Stimulated activated naive CD8-positive, alpha-beta T cell treated with anti-CD3 and anti-CD28 coated beads, Interleukin-15, Interleukin-2, amounts not matched to agents 100 ng/mL and 50 ng/mL, for 24 hours (primary cell): Measurements from ENCODE around the gene EYS.

Source experiments
- H3K27ac Mint-ChIP-seq: one replicate; pipeline ENCODE4 v1.8.0; 2021; ENCODE audit warnings: mild to moderate bottlenecking, mixed read lengths
- H3K27me3 Mint-ChIP-seq: one replicate; pipeline ENCODE4 v1.8.0; 2021; ENCODE audit warnings: mixed read lengths
- H3K36me3 Mint-ChIP-seq: one replicate; pipeline ENCODE4 v1.8.0; 2021; ENCODE audit warnings: low read depth, mixed read lengths
- H3K4me1 Mint-ChIP-seq: one replicate; pipeline ENCODE4 v1.8.0; 2021; ENCODE audit warnings: low read depth, mixed read lengths
- H3K4me3 Mint-ChIP-seq: one replicate; pipeline ENCODE4 v1.8.0; 2021; ENCODE audit warnings: mild to moderate bottlenecking, mixed read lengths
- H3K9me3 Mint-ChIP-seq: one replicate; pipeline ENCODE4 v1.8.0; 2021; ENCODE audit warnings: mixed read lengths

Gene EYS

DNA sequence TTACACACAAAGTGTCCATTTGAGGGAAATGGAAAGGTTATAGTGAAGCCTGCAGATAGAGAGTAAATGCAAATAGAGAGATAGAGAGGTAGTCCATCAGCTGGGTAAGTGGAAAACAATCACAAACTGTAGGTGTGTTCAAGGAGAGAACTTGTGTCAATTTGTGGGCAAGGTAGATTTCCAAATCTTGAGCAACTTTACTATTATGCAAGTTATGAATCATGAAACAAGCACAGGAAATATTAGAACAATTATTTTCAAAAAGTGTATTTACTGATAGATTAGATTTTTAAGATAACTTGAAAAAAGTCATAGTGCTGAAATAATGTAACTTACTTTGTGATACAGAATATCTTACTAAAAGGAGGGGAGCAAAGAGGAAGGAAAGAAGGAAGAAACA lies 792.9 kb downstream of the EYS start:
- Mint-ChIP-seq H3K9me3 (peaks cover 9% of the 10 kb centered on the region), H3K36me3 (no peaks in the 10 kb centered on the region), H3K27me3 (no peaks in the 10 kb centered on the region), H3K27ac (no peak overlapping the region), H3K4me1 (no peaks in the 10 kb centered on the region), H3K4me3 (no peak overlapping the region)

DNA sequence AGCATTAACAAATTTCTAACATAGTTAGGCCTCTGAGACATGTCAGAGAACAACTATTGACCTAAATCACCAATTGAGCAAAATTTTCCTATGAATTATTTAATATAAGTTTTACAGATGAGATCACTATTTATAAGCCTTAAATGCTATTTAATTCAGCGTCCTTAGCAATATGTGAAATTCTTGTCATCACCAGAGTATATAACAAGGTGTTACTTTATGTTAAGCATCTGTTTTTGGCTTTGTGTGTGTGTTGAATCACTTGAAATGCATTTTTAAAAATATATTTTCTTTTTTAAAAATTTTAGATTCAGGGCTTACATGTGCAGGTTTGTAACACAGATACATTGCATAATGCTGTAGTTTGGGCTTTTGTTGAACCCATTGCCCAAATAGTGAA lies 794.1 kb downstream of the EYS start:
- Mint-ChIP-seq H3K4me3 (no peak overlapping the region), H3K27ac (no peak overlapping the region), H3K36me3 (no peaks in the 10 kb centered on the region), H3K27me3 (no peaks in the 10 kb centered on the region), H3K4me1 (no peaks in the 10 kb centered on the region), H3K9me3 (peaks cover 9% of the 10 kb centered on the region)

DNA sequence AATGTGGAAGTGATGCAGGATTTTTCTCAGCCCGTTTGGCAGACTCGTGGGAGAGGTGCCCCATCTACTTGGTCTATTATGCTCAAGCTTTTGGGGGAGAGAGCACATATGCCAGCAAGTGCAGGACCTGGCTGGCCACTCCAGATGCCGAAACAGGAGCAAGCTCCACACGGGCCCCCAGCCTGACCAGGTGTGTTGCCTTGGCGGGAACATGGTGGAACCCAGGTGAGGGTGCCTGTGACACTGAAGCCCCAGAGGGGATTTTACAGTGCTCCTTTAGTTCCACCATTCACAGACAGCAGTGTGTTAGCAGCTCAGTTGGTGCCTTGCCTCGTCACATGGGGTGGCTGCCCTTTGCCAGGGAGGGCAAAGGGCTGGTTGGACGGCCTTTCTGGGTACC lies 798.9 kb downstream of the EYS start:
- Mint-ChIP-seq H3K36me3 (no peaks in the 10 kb centered on the region), H3K9me3 (no peaks in the 10 kb centered on the region), H3K27me3 (no peaks in the 10 kb centered on the region), H3K4me1 (no peaks in the 10 kb centered on the region), H3K4me3 (no peak overlapping the region), H3K27ac (no peak overlapping the region)

DNA sequence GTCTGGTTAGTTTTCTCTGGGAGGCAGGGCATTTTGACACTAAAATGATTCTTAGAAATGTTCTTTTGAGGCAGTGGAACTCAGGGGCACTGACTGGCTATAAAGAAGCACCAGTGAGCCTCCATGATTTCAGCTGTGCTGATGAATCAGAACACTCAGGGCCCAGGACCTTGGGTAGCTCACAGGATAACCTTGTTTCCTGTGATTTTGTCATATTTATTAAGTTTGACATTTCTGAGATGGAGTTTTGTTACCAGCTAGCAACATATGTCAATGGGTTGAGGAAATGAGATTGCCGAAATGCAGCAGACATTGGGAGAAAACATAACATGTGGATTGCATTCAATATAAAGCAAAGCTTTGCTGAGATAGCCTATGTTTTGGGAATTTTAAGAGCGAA lies 802.4 kb downstream of the EYS start:
- no peak overlapping the region for H3K27ac Mint-ChIP-seq
- no peaks in the 10 kb centered on the region for H3K36me3 Mint-ChIP-seq
- no peaks in the 10 kb centered on the region for H3K27me3 Mint-ChIP-seq
- no peak overlapping the region for H3K4me3 Mint-ChIP-seq
- H3K4me1 Mint-ChIP-seq, result no peaks in the 10 kb centered on the region
- peaks cover 4% of the 10 kb centered on the region for H3K9me3 Mint-ChIP-seq

DNA sequence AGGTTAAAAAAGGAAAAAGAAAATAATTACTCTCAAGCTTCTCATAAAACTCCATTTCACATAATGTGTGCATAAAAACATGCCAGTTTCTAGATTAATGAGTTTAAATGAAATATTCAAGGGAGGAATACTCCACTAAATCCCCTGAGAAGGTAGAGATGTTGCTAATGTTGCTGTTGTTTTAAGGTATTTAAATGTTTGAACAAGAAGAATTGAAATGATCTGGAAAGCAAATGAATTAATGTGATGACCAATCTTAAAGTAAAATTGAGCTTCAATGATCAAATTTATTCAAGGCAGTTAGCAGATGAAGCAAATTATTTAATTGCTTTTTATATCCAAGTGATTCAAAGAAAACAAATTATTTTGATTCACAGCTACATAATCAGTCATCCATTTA lies 804.4 kb downstream of the EYS start:
- Mint-ChIP-seq H3K4me1 (no peaks in the 10 kb centered on the region), H3K27ac (no peak overlapping the region), H3K36me3 (no peaks in the 10 kb centered on the region), H3K9me3 (peaks cover 8% of the 10 kb centered on the region), H3K4me3 (no peak overlapping the region), H3K27me3 (no peaks in the 10 kb centered on the region)

DNA sequence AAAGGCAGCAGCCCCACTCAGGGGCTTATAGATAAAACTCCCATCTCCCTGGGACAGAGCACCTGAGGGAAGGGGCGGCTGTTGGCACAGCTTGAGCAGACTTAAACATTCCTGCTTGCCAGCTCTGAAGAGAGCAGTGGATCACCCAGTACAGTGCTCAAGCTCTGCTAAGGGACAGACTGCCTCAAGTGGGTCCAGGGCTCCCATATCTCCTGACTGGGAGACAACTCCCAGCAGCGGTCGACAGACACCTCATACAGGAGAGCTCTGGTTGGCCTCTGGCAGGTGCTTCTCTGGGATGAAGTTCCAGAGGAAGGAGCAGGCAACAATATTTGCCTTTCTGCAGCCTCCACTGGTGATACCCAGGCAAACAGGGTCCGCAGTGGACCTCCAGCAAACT lies 810.1 kb downstream of the EYS start:
- Mint-ChIP-seq H3K27ac (no peak overlapping the region), H3K4me3 (no peak overlapping the region), H3K36me3 (no peaks in the 10 kb centered on the region), H3K9me3 (peaks cover 15% of the 10 kb centered on the region), H3K4me1 (no peaks in the 10 kb centered on the region), H3K27me3 (no peaks in the 10 kb centered on the region)

DNA sequence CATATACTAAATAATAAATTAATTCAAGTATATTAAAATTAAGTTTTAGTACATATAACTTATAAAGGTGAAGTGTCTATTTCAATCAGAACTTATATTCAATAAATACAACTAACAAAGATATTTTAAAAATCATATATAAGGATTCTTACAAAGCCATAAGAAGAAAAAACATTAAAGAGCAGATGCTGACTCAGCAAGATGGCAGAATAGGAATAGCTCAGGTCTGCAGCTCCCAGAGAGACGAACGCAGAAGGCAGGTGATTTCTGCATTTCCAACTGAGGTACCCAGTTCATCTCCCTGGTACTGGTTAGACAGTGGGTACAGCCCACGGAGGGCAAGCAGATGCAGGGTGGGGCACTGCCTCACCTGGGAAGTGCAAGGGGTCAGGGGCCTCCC lies 811.1 kb downstream of the EYS start:
- Mint-ChIP-seq H3K4me3 (no peak overlapping the region), H3K4me1 (no peaks in the 10 kb centered on the region), H3K27me3 (no peaks in the 10 kb centered on the region), H3K9me3 (peaks cover 15% of the 10 kb centered on the region), H3K36me3 (no peaks in the 10 kb centered on the region), H3K27ac (no peak overlapping the region)

DNA sequence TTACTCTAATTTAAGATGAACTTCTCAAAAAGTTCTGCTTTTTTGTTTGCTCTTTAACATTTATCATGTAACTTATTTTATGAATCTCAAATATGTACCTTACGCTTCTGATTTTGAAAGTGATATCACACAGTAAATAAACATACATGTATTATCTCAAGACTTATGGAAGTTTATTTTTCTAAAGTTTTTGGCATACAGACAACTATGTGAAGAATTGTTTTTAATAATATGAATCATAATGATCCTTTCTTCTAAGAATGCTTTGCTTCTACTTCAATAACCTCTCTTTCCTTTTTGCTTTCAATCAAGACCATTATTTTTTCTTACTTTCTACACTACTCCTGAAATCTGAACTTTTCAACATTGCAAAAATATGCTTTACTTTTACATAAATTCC lies 816.4 kb downstream of the EYS start:
- peaks cover 5% of the 10 kb centered on the region for H3K9me3 Mint-ChIP-seq
- no peak overlapping the region for H3K27ac Mint-ChIP-seq
- no peak overlapping the region for H3K4me3 Mint-ChIP-seq
- H3K27me3 Mint-ChIP-seq, result no peaks in the 10 kb centered on the region
- no peaks in the 10 kb centered on the region for H3K36me3 Mint-ChIP-seq
- H3K4me1 Mint-ChIP-seq, result no peaks in the 10 kb centered on the region

DNA sequence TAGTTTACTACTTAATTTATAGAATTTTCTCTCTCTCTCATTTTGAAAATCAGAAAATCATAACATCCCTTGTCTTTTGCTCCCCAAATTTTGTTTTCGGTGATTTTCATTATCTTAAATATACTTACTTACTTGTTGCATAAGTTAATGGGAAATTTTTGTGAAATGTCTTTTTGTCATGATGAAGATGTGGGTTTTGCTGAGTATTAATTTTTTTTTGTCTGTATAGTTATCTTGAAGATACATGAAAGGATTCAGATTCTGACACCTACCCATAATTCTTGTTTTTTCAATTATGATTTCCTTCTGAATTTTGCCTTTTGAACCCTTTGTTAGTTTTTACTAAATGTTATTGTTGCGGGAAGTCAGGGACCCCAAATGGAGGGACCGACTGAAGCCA lies 817.9 kb downstream of the EYS start:
- Mint-ChIP-seq H3K27ac (no peak overlapping the region), H3K27me3 (no peaks in the 10 kb centered on the region), H3K4me3 (no peak overlapping the region), H3K4me1 (no peaks in the 10 kb centered on the region), H3K36me3 (no peaks in the 10 kb centered on the region), H3K9me3 (peaks cover 5% of the 10 kb centered on the region)

DNA sequence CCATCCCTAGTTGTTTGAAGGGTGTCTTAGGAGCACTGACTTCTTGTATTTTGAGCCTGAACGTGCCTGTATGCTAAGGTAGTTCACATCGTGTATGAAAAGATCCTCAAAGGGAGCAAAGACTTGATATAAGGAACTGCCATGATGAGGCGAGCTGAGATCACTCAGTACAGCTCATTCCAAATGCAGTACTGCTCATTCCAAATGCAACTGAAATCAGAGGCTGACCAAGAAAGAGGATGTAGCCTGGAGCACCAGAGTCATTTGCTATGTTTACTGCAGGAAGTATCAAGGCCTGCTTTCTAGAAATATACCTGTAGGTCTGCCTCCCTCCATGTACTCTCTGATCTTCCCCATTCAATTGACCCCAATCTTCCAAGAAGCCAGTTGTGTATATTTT lies 832.2 kb downstream of the EYS start:
- H3K4me1 Mint-ChIP-seq, result no peaks in the 10 kb centered on the region
- H3K36me3 Mint-ChIP-seq, result no peaks in the 10 kb centered on the region
- H3K4me3 Mint-ChIP-seq, result no peak overlapping the region
- H3K27ac Mint-ChIP-seq, result no peak overlapping the region
- no peaks in the 10 kb centered on the region for H3K27me3 Mint-ChIP-seq
- peaks cover 23% of the 10 kb centered on the region for H3K9me3 Mint-ChIP-seq

DNA sequence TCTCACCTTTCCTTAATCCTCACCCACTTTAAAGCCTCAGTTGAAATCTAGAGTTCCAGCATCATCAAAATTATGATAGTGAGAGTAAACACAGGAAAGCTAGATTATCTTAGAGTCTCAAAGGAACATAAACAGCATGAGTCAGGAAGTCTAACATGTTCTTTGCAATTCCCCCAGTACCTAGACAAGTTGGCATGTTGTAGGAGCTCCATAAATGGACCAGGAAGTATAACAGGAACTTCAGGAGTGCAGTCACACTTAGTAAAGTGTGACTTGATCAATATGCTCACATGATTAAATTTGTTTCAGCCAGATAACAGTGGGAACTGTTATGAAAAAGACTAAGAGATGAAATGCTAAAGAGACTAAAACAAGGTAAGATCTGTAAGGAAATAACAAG lies 834.4 kb downstream of the EYS start:
- no peaks in the 10 kb centered on the region for H3K27me3 Mint-ChIP-seq
- H3K4me1 Mint-ChIP-seq, result no peaks in the 10 kb centered on the region
- no peak overlapping the region for H3K27ac Mint-ChIP-seq
- H3K36me3 Mint-ChIP-seq, result no peaks in the 10 kb centered on the region
- H3K4me3 Mint-ChIP-seq, result no peak overlapping the region
- peaks cover 27% of the 10 kb centered on the region for H3K9me3 Mint-ChIP-seq

DNA sequence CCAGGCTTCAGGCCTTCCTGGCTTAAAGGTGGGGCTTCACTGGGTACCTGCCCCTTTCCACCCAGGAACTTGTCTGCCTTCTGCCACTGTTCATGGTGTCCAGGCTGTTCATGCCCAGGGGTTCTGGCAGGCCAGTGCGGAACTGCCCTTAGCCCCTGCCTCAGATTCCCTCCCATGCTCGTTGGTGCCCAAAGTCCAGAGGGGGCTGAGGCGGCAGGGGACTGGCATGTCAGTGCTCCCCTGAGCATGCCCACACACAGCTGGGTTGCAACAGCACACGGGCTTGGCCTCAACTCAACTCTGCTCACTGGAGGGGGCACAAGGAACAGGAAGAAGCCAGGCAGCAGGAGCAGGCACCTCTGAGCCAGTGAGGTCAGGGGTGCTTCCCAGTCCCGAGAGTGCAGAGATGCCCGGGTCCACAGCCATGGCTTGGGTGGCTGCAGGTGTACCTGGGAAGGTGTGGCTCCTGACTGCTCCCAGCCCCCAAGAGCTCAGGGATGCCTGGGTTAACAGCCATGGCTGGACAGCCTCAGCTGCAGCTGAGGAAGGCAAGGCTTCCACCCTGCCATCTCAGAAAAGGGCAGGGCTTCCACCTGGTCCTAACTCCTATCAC lies 845.9 kb downstream of the EYS start:
- Mint-ChIP-seq H3K27me3 (no peaks in the 10 kb centered on the region), H3K4me1 (no peaks in the 10 kb centered on the region), H3K27ac (no peak overlapping the region), H3K4me3 (no peak overlapping the region), H3K9me3 (peaks cover 13% of the 10 kb centered on the region), H3K36me3 (no peaks in the 10 kb centered on the region)

DNA sequence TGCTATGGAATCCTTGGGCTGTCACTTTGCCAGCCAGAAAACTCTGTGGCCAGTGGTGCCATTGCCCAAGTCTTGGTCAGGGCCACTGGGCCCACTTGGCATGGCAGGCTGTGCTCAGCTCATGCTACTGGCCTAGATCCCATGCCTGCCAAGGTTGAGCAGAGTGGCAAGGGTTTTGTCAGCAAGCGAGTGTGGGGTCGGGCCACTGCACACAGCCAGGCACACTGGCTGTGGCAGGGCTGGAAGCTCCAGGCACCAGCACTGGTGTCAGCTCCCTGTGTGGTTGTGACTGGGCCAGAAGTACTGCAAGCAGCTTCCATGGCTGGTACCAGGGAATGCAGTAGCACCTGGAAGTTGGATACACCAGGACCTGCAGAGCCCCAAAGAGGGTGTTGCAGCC lies 846.8 kb downstream of the EYS start:
- no peak overlapping the region for H3K27ac Mint-ChIP-seq
- no peaks in the 10 kb centered on the region for H3K27me3 Mint-ChIP-seq
- no peak overlapping the region for H3K4me3 Mint-ChIP-seq
- H3K36me3 Mint-ChIP-seq, result no peaks in the 10 kb centered on the region
- H3K4me1 Mint-ChIP-seq, result no peaks in the 10 kb centered on the region
- peaks cover 17% of the 10 kb centered on the region for H3K9me3 Mint-ChIP-seq

DNA sequence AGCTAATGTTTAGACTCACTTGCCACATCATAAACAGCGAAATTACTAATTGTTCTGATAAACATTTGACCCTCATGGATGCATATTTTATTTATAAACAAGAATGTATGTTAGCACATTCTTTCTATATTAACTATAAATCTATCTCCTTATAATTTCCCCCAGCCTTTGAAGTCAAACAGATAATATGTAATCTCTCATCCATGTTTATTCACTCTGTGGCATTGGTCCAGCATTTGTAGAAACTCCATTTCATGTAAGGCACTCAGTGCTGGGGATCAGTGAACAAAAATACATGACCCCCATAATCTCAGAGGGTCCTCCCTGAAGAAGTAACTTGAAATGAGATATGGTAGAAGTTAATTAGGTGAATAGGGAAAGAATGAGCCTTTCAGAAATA lies 856.9 kb downstream of the EYS start:
- Mint-ChIP-seq H3K4me1 (no peaks in the 10 kb centered on the region), H3K36me3 (no peaks in the 10 kb centered on the region), H3K4me3 (no peak overlapping the region), H3K9me3 (peaks cover 10% of the 10 kb centered on the region), H3K27ac (no peak overlapping the region), H3K27me3 (no peaks in the 10 kb centered on the region)

DNA sequence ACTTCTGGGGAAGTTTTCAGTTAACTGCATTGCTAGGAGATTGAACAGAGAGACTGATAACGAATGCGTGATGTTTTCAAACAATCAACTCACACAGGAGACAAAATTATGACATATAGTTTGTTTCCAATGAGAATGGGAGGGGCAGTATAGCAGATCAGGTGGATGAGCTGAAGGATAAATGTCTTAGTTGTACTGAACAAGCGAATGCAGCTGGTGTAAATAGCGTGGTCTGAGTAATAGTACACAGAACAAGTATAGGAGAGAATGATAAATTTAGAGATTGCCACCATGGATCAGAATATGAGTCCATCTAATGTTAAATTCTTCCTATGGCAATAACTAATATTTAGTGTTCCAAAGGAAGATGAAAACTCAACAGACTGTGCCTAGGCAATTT lies 858.6 kb downstream of the EYS start:
- Mint-ChIP-seq H3K36me3 (no peaks in the 10 kb centered on the region), H3K27ac (no peak overlapping the region), H3K4me3 (no peak overlapping the region), H3K27me3 (no peaks in the 10 kb centered on the region), H3K4me1 (no peaks in the 10 kb centered on the region), H3K9me3 (peaks cover 14% of the 10 kb centered on the region)

DNA sequence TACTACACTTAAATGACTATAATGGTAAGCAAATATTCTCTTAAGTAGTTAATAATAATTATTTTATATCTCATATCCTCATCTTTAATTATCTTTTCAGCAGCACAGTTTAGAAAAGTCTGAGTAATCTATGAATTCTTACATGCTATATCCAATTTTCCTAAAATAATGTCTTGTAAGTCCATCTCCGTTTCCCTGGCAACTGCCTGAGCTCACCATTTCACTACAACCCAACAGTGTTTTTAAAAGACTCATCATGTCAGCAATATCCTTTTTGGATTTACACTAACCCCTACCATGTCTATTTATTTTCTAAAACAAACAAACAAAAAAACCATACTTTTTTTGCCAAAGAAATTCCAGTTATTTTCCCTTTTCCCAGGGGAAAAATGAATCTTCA lies 859.6 kb downstream of the EYS start:
- no peaks in the 10 kb centered on the region for H3K4me1 Mint-ChIP-seq
- H3K27ac Mint-ChIP-seq, result no peak overlapping the region
- H3K27me3 Mint-ChIP-seq, result no peaks in the 10 kb centered on the region
- no peak overlapping the region for H3K4me3 Mint-ChIP-seq
- peaks cover 11% of the 10 kb centered on the region for H3K9me3 Mint-ChIP-seq
- no peaks in the 10 kb centered on the region for H3K36me3 Mint-ChIP-seq
